Measurements from ENCODE around the gene KCNN1. TPM values are rescaled to one million over a fixed set of nuclear protein-coding genes. Genes with fewer than 3 reads are reported as not detected.

Gene KCNN1
- total RNA-seq, 3 donors from 2014 or later = 0.33 to 0.59 TPM; not detected in 1

- no peaks in the 10 kb centered on the region for H3K9me3 ChIP-seq
- H3K36me3 ChIP-seq = no peaks in the 10 kb centered on the region
- intact Hi-C loops (cut with DNase I; ENCODE audit: low total_unique reads) = loop anchor here (5.0 kb wide), 1 partner anchor 49 kb away; no protein-coding TSS in a partner anchor
- no peaks in the 10 kb centered on the region for H3K4me1 ChIP-seq
- TF ChIP-seq POLR2AphosphoS5 (IDR thresholded peaks at IDR 0.05) (peak; percentile 43 to 72 (median 55)), CTCF (IDR thresholded peaks at IDR 0.05) (no peak), POLR2A (IDR thresholded peaks at IDR 0.05) (no peak)
- peak within 1 kb of the TSS; percentile 88 to 91 for H3K27ac ChIP-seq
- H3K27me3 ChIP-seq = no peaks in the 10 kb centered on the region
- H3K4me3 ChIP-seq = peak within 1 kb of the TSS; percentile 62 to 75 (median 65)
- DNase-seq (ENCODE audit: low spot score in 2 of 2) = peak; percentile 88 to 92
Measured at GRCh38 chr19:18007917-18008673, 41.2 kb downstream of the KCNN1 start, which contains the start of gene ARRDC2. Gene ARRDC2 (plus strand): TSS chr19:18008170. CDS start chr19:18008311, 141 bp downstream.

- Histone ChIP-seq H3K4me1 (no peaks in the 10 kb centered on the region), H3K27me3 (no peaks in the 10 kb centered on the region), H3K27ac (peak overlapping the region; percentile 88 to 91), H3K9me3 (no peaks in the 10 kb centered on the region), H3K36me3 (no peaks in the 10 kb centered on the region), H3K4me3 (peak overlapping the region; percentile 62 to 75 (median 65))
- no peak for TF ChIP-seq POLR2AphosphoS5 (IDR thresholded peaks at IDR 0.05)
- TF ChIP-seq POLR2A (IDR thresholded peaks at IDR 0.05) = no peak
- TF ChIP-seq CTCF (IDR thresholded peaks at IDR 0.05) = no peak
- DNase-seq (ENCODE audit: low spot score in 2 of 2) = no peak
- intact Hi-C loops (cut with DNase I; ENCODE audit: low total_unique reads) = loop anchor here (5.0 kb wide), 1 partner anchor 48 kb away; no protein-coding TSS in a partner anchor
Measured at GRCh38 chr19:18008814-18009213, 41.9 kb downstream of the KCNN1 start.

GRCh38 chr19:18009412-18010066 is 42.6 kb downstream of the KCNN1 start:
- no peaks in the 10 kb centered on the region for H3K9me3 ChIP-seq
- no peaks in the 10 kb centered on the region for H3K27me3 ChIP-seq
- peak overlapping the region; percentile 72 to 91 for H3K27ac ChIP-seq
- H3K4me3 ChIP-seq = peak overlapping the region; percentile 62 to 75 (median 65)
- no peaks in the 10 kb centered on the region for H3K4me1 ChIP-seq
- intact Hi-C loops (cut with DNase I; ENCODE audit: low total_unique reads) = loop anchor here (5.0 kb wide), 1 partner anchor 48 kb away; no protein-coding TSS in a partner anchor
- DNase-seq (ENCODE audit: low spot score in 2 of 2) = no peak
- TF ChIP-seq POLR2AphosphoS5 (IDR thresholded peaks at IDR 0.05) (peak in 1 of 3 donors; percentile 19), CTCF (IDR thresholded peaks at IDR 0.05) (no peak)
- no peaks in the 10 kb centered on the region for H3K36me3 ChIP-seq

GRCh38 chr19:18010149-18010548 is 43.2 kb downstream of the KCNN1 start:
- Histone ChIP-seq H3K9me3 (no peaks in the 10 kb centered on the region), H3K4me3 (peak overlapping the region; percentile 62 to 75 (median 65)), H3K27me3 (no peaks in the 10 kb centered on the region), H3K36me3 (no peaks in the 10 kb centered on the region), H3K27ac (peak overlapping the region; percentile 72 to 91), H3K4me1 (no peaks in the 10 kb centered on the region)
- no peak for TF ChIP-seq POLR2A (IDR thresholded peaks at IDR 0.05)
- no peak for TF ChIP-seq CTCF (IDR thresholded peaks at IDR 0.05)
- TF ChIP-seq POLR2AphosphoS5 (IDR thresholded peaks at IDR 0.05) = no peak
- no peak for DNase-seq (ENCODE audit: low spot score in 2 of 2)
- intact Hi-C loops (cut with DNase I; ENCODE audit: low total_unique reads) = no loop called here

Data from breast epithelium (tissue), 4 donors.